ENCODE data around the gene AK3.
A peak's percentile ranks its signal among the peaks of the same experiment; 100 is the strongest.

The AK3 gene

GRCh38 chr9:4690144-4690543, 50.9 kb downstream of the AK3 start:
- Histone ChIP-seq H3K4me3 (no peak overlapping the region), H3K27ac (peak overlapping the region; percentile 69 to 72)
- TF ChIP-seq CTCF (IDR thresholded peaks at IDR 0.05), result no peak
- no peak for DNase-seq (ENCODE audit: low spot score)

GRCh38 chr9:4689687-4690104, 51.3 kb downstream of the AK3 start:
- no peak for DNase-seq (ENCODE audit: low spot score)
- Histone ChIP-seq H3K4me3 (peak overlapping the region; percentile 19), H3K27ac (peak overlapping the region; percentile 69 to 72)
- no peak for TF ChIP-seq CTCF (IDR thresholded peaks at IDR 0.05)

GRCh38 chr9:4689021-4689420, 52.0 kb downstream of the AK3 start:
- no peak for DNase-seq (ENCODE audit: low spot score)
- no peak overlapping the region for H3K4me3 ChIP-seq
- TF ChIP-seq CTCF (IDR thresholded peaks at IDR 0.05), result no peak
- peak overlapping the region in 1 of 2 donors; percentile 69 for H3K27ac ChIP-seq

- Histone ChIP-seq H3K4me3 (no peak overlapping the region), H3K27ac (peak overlapping the region; percentile 19 to 87)
- DNase-seq (ENCODE audit: low spot score), result no peak
- TF ChIP-seq CTCF (IDR thresholded peaks at IDR 0.05), result no peak
These were observed 54.4 kb downstream of the AK3 start for GRCh38 chr9:4686584-4686983.

- DNase-seq (ENCODE audit: low spot score), result no peak
- H3K4me3 ChIP-seq, result peak overlapping the region; percentile 17
- no peak for TF ChIP-seq CTCF (IDR thresholded peaks at IDR 0.05)
- peak overlapping the region; percentile 19 to 82 for H3K27ac ChIP-seq
These were observed 54.9 kb downstream of the AK3 start for GRCh38 chr9:4686112-4686511.

- TF ChIP-seq CTCF (IDR thresholded peaks at IDR 0.05), result no peak
- no peak for DNase-seq (ENCODE audit: low spot score)
- H3K27ac ChIP-seq, result peak overlapping the region in 1 of 2 donors; percentile 4
These were observed 56.2 kb downstream of the AK3 start for GRCh38 chr9:4684820-4685219.

DNA sequence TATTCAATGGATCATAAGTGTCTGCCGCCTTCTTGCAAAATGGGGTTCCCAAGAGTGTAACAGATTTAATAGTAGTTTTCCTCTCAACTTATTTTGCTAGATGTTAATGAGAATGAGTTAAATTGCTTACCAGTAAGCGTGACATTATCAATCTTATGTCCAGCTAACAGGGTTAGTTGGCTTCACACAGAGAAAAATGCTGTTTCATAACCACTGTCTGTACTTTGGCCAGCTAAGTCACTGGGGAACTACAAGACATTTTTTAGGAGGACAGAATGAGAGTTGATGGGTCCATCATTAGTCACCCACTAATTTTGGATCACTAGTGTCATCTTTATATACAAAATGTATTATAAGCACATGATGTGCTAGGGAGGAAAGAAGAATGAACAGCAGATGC, 60.3 kb downstream of the AK3 start:
- TF ChIP-seq CTCF (IDR thresholded peaks at IDR 0.05), result no peak
- H3K4me3 ChIP-seq, result peak overlapping the region; percentile 79
- peak overlapping the region; percentile 94 to 97 for H3K27ac ChIP-seq
- DNase-seq (ENCODE audit: low spot score), result no peak

More at GRCh38 chr9:4684820-4685219, 56.2 kb downstream of the AK3 start:
- no peak overlapping the region for H3K4me3 ChIP-seq
